GM19193 (cell line): ENCODE measurements around the gene FZD10.

Source experiments
- POLR2A ChIP-seq: IDR thresholded peaks from 4 replicates; pipeline ENCODE4 v1.6.1; 2011; ENCODE audit not compliant: insufficient read depth, insufficient read length; ENCODE audit errors: extremely low read depth

Gene FZD10

DNA sequence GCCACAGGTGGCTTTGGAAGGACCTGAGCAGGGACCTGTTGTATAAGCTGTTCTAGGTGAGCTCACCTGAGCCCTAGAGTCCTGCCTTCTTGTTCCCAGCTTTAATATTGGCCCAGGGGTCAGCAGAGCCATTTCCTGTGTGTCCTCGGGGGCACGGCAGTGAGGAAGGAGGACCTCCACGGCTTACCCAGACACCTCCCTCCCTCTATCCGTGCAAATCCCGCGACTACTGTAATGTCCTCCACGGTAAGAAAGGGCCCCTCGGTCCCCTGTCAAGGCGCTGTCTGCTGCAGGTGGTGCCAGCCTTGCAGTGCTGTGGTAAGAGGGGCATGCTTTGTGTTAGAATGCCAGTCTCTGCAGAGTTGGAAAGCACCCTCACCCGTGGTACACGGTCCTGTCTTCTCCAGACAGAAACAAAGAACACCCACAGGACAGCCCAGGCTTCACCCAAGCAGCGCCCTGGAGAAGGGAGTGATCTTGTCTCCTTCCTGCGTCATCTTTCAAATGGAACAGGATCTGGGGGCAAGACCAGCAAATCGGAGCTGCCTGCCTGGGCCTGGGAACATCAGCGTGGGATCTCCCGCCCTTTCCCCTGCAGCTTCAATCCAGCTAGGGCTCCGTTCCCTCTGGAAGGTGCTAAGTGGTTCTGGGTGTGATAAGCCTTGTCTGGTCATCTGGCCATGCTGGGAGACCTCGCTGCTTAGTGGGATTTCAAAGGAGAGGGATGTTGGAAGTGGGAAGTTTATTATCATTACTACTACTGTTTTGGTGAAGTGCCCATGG lies 20.2 kb upstream of the FZD10 start:
- no peak for TF ChIP-seq POLR2A

DNA sequence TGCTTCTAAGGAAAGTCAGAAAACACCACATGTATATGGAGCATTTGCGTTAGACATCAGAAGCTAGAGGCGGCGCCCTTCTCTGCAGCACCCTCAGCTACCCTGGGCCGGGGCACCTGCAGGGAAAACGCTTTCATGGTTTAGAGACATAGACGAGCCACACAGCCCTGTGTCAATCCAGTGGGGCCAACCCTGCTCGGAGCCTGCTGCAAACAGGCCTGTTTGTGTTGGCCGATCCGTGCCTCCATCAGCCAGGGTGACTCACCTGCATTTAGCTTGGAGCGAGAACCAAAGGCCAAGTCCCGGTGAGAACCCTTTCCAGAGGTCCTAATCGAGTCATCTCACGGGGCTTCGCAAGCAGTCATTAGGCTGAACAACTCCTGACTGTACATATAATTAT lies 19.5 kb upstream of the FZD10 start:
- no peak for TF ChIP-seq POLR2A

DNA sequence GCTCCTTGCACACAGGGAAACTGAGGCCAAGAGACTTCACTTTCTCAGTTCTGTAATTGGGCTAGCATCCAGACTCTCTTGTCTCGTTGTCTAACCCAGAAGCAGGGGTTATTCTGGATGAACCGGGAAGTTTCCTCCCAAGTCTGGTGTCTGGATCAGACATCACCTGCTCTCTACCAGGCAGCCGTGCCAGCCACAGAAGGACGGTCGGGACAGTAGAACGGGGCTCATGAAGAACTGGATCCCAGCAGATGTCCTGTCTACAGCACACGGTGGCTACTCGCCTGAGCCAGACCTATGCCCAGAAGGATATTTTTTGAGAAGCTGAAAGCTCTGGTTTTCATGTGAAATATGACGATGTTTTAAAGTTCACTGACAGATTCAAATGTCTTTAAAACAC lies 19.1 kb upstream of the FZD10 start:
- no peak for TF ChIP-seq POLR2A

DNA sequence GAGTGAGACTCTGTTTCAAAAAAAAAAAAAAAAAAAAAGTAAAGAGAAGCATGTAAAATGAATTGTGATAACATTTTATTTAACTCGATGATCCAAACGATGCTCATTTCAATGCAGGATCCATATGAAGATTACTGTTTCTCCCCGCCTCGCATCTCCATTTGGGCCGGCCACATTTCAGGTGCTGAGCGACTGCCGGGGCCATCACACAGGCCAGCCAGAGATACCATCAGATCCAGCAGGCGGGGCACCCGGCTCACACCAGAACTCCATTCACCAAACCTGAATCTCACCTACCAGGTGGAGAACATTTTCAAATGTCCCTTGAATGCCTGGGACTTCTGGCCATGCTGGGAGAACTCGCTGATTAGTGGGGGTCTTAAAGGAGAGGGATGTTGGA lies 18.0 kb upstream of the FZD10 start:
- TF ChIP-seq POLR2A = no peak

DNA sequence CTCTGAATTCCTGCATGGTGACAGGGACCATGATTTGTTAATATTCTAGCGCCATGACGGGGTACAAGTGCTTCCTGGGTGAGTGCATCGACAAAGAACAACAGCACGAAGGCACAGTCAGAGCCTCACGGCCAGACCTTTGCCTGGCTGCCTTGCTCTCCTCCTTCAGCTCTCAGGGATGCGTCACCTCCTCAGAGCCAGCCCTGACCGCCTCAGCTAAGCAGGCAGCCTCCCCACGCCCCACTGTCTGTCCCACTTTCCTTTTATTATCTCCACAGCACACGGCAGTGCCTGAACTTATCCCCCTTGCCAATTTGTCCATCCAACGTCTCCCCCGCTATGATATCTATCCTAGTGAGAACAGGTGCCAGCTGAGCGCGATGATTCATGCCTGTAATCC lies 16.5 kb upstream of the FZD10 start:
- no peak for TF ChIP-seq POLR2A

DNA sequence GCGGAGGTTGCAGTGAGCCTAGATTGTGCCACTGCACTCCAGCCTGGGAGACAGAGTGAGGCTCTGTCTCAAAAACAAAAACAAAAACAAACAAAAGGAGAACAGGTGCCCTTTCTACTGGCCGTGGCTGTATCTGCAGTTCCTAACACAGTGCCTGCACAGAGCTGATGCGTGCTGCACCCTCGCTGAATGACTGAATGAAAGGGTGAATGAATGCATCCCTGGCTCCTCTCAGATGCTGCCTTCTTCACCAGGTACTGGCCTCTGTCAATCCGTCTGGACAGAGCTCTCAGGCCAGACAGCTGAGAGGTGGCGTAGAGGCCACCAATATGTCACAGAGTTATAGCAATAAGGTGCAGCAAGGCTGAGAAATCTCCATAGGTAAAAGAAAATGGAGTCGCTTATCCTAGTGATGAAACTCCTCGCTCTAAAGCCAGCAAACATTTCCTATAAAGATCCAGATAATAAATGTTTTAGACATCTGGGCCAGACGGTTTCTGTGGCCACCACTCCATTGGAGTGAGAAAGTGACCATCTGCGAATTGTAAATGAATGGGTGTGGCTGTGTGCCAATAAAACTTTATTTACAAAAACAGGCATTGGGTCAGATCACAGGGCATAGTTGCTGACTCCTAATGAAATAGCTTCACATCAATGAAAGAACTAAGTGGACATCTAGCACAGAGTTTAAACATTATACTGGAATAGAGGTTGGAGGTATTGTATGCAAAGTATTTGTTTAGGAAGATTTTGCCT lies 15.9 kb upstream of the FZD10 start:
- no peak for TF ChIP-seq POLR2A

DNA sequence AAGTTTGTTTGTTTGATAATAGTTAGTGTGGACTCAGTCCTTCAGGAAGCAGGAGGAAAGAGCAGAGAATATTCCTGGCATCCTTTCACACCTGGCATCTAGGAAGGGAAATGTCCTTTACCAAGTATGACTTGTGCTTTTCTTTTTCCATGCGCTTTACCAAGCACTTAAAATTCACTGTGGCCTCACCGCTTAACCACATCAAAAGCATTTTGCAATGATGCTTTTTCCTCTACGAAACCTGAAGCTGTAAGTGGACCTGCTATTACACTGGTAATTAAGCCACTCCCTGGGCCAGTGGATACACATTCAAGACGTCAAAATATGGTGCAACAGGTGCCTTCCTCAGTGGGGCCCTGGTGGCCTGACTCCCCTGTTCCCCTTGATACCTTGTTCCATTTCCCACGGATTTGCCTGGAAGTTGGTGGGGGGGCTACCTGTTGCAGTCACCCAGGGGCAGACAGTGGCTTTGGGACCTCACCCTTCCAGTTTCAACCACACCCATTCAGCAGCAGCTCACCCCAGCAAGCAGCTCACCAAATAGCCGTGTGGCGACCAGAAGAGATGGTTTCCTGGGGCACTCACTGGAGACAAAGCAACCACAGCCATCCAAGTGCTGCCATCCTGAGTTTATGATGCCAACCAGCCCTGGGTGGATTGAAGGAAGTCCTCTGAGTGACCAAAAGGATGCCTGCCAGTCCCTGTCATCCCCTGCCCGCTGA lies 14.2 kb upstream of the FZD10 start:
- no peak for TF ChIP-seq POLR2A

DNA sequence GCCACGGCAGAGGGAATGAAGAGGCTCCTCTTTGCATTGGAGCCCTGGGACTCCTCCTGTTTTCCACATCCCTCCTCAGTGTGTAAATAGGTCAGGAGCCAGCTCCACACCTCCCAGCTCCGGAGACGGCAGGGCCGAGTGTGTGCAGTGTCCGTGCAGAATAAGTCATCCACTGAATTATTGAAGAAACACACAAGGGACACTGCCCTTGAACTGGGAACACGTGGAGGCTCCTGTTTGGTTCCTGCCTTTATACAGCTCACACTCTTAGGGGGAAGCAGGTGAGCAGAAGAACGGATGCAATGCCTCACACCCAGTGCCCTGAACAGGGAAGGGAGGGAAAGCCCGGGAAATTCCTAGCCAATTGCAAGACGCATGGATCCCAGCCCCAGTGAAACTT lies 10.4 kb upstream of the FZD10 start:
- TF ChIP-seq POLR2A = no peak

DNA sequence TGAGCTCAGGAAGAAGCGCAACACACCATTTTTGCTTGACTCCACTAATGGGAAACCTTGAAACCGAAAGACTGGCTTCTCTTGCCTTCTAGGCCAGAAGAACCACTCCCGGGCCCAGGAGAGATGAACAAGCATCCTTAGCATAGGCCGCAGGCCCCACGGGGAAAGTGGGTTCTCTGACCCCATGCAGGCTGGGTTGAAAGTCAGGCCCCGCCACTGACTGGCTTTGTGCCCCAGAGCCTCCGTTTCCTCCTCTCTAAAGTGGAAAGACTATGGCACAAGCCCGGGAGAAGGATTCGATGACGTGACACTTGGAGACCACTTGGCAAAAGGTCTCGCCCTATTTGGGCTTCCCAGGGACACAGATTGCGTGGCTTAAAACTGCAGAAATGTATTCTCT lies 9.9 kb upstream of the FZD10 start:
- no peak for TF ChIP-seq POLR2A

DNA sequence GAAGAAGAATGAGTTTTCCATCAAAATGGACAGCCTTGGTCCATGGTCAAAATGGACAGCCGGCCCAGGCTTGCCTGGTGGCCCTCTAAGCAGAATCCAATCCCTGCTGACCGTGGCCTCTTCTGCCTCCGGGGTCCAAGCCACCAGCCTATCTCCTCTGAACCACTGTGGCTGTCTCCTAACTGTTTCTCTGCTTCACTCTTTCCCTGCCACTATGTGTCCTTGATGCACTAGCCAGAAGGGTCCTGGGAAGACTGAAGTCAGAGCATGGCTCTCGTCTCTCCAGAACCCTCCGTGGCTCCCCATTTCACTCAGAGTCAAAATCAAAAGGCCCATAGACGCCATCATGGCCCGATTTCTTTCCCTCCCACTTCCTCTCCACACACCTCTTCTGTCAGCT lies 8.5 kb upstream of the FZD10 start:
- TF ChIP-seq POLR2A = no peak

DNA sequence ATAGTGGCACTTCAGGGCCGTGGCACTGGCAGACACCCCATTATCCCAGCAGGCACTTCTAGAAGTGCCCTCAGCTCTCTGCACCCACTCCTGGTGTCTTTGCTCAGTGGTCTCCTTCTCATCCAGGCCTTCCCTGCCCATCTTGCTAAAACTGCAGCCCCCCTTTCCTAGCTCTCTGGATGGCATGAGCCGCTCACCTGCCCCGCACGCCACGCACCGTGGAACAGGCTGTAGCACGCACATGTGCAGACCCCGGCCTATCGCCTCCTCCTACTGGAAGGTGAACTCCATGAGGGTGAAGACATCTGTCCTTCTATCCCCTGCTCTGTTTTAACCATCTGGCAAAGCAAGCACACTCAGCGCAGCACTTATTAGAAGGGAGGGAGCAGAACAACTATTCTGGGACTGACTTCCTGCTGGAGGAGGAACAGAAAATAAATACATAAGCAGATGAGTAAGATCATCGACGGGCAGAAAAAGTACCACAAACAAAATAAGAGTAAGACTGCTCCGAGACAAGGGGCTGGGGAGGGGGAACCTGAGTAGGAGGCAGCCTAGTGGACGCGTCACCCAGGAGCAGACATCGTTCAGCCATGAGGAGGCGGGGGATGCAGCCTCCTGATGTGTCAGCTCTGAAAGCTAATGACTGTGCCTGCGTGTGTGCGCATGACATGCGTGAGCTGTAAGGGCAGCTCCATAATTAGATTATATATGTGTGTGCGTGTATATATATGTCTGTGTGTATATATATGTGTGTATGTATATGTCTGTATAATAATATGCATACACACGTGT lies 7.8 kb upstream of the FZD10 start:
- no peak for TF ChIP-seq POLR2A

DNA sequence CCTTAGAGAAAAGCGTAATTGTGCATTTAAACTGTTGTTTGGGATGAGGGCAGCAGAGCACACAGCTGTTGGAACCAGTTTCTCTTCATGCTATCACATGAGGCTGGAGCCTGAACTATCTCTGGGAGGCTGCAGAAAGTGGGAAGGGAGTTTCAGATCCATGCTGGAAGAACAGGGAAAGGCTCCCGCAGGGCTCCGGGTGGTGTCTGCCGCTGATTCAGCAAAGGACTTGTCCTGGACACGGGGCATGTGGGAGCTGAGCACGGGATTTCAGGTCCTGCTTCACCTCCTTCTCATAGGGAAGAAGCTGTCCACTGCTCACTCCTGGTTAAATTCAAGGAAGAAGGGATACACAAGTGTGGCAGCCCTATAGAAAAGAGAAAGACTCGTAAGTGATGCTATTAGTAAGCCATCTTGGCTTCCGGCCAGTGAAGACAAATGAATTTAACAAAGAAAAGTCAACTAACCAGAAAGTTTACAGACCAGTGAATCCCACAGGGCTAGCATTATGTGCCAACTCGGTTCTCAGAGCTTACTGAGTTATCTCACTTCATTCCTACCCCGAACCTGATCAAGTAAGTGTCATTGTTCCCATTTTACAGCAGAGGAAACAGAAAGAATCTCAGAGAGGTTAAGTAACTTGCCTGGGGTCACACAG lies 6.7 kb upstream of the FZD10 start:
- no peak for TF ChIP-seq POLR2A

DNA sequence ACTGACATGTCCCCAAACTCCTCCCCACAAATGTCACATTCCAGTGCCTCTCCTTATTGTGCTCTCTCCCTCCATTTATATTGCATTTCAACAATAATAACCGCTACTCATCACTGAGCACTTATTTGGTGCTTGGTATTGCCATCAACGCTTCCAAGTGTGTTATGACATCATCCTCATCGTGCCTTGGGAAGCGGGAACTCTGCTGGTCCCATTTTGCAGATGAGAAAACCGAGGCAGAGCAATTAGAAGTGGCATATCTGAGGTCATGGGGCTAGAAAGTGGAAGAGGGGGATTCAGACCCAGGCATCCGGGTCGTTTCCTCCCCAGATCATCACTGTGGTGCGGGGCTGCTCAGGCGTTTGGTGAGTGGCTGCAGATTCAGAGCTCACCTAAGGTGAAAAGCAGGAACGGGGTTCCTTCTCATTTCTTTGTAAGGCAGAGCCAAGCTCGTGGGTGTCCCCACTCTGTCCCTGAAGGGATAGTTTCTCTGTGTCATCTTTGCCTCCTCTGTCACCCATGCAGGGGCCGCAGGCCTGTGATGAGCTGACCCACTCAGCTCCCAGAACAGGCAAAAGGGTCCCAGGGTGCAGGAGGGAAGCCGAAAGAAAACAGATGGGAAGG lies 5.5 kb upstream of the FZD10 start:
- no peak for TF ChIP-seq POLR2A
